Inflammatory macrophage (primary cell): ENCODE measurements around the gene PAMR1.
"Not testable (repeated sequence)": the region's sequence is repeated elsewhere in the genome, so short reads cannot be mapped to it uniquely, and the experiment has no call there.

ENCODE experiments used
- DNase-seq, 2 donors: peaks; one replicate each; pipeline ENCODE4 v3.0.0-alpha.2; 2020 to 2022

The PAMR1 gene

DNA sequence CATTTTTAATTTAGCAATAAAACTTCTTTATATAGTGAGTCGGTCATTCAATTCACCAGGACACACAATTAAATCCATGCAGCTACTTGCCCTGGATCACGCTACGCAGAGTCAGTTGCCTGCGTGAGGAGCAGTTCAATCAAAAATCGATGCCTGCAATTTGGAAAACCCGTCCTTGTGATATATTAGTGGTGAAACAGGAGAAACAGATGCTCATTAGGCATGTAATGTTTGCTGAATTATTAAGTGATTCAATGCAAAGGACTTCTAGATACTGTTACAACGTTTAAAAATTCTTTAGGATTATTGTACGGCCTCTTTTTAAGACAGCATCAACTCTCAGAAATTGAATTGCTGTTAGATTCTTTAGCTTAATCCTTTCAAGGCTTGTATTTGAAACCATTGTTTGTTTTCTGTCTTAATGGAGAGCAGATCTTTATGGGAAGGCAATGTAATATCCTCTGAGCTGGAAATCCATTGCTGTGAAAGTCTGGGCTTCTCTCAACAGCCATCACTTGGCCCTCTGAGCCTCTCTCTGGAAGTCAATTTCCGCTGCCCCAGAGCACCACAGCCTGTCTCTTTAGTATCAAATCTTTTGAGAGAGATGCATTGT, 20.1 kb upstream of the PAMR1 start:
- DNase-seq, result no peak

DNA sequence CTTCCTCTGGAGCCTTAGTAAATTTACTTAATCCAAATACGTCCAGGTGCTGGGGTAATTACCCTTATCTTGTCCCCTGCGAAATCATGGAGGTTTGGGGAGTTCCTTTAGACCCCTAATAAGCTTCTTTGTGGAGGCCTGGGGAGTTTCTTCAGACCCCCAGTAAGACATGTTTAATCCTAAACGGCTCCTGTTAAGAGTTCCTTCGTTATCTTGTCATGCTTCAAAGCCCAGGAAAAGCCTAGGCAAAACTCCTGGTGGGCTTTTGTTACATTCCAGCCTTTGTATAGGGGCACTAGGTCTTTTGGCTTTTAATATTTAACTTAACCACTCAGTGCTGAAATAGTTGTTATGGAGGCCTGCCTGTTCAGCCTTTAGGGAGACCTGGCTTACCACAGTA, 18.1 kb upstream of the PAMR1 start:
- no peak for DNase-seq

DNA sequence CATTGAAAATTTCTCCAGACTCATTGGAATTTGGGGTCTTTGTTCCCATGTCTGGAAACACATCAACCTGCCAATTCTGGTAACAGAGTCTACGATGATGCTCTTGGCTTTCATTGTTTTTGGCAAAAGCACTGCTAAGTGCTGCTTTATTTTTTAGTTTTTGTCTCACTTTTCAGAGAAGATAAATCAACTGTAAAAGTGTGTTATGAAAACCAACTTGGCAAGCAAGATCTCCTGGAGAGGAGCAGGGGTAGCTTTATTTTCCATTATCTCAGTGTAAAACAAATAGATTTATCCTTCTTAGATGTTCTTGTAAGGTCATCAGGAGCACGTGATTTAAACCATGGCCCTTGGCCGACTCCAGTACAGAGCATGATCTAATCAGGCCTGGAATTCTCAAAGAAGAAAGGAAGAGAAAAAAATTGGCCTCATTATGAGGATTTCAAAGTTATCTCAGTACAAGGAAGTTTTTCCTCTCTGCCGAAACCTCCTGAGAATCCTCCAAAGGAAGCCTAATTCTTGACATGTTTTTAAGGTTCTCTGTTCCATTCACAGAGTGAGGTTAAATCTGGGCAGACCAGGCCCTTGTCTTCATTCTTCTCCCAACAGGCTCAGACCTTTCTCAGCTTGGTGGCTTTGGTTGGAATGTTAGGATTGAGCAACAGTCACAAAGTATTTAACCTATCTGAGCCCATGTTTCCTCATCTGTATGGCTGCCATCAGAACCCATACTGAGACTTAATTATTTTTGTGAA, 16.4 kb upstream of the PAMR1 start:
- no peak for DNase-seq

DNA sequence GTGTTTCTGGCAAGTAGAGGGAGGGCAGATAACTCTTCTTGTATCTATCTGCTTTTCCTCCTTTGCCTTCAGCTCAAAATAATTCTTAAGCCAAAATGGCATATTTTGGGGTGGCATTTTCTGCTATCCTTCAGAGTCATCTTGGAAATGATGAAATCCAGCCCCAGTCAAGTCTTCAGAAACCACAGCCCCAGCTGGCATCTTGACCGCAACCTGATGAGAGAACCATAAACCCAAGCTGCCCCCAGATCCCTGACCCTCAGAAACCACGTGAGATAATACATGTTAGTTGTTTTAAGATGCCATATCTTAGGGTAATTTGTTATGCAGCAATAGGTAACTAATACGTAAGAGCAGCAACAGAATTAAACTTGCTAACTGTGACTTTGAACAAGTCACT, 15.1 kb upstream of the PAMR1 start:
- DNase-seq, result no peak

DNA sequence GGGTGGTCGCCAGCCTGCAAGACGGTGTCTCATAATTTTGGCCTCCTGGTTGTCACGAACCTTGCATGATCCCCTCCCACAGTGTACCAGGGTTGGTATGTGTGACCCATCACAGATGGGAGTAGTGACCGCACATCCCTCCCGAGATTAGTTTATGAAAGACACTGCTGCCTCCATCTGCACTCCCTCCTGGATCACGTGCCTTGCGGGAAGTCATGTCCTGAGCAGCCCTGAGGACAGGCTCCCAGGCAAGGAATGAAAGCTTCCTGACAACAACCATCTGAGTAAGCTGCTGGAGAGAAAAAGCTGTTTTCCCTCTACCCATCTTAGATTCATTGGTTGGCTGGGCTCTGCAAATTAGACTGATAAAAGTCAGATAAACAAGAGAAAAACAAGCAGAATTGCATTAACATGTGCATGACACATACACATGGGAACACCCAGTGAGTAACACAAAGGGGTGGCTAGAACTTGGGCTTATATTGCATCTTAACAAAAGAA, 14.4 kb upstream of the PAMR1 start:
- no peak for DNase-seq

DNA sequence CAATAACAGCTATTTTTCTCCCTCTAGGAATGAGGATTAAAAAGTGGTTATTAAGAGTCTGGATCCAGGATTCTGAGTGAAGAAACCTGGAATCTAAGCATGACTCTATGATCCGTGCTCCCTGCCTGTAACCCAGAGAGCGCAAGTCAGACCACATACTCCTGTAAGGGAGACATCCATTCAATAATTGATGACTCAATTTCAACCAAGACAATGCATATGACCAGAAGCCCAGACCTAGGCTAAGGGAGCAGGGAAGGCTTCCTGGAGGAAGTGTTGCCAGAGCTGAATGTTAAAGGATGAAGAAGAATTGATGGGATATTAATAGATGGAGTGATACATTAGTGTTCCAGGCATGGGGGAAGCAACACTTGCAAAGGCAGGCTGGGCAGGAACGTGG, 13.8 kb upstream of the PAMR1 start:
- no peak for DNase-seq

DNA sequence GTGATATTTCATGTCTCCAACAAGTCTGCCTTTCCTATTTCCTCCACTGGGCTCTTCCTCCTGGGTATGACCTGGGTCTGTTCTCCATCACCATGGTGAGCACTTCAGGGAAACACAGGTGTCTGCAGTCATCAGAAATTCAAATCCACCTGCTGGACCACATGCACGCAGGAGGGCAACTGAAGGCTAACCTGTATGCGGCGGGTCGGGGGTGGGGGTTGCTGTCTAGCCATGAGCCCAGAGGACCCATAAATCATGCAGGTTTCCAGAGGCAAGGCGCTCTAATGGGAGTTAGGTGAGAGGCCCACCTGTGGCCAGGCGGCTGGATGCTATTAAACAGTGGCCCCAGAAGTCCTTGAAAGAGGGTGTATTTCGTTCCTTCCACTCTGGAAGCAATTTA, 11.1 kb upstream of the PAMR1 start:
- DNase-seq, result no peak

DNA sequence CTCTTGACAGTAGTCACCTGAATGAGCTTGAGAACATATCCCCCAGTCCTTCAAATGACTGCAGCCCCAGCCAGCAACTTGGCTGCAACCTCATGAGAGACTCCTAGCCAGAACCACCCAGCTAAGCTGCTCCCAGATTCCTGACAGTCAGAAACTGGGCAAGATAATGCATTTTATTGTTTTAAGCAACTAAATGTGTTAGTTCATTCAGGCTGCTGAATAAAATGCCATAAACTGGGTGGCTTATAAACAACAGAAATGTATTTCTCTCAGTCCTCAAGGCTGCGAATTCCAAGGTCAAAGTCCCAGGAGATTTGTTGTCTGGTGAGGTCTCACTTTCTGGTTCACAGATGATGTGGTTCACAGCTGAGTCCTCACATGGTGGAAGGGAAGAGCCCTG, 5.8 kb upstream of the PAMR1 start:
- DNase-seq, result no peak

DNA sequence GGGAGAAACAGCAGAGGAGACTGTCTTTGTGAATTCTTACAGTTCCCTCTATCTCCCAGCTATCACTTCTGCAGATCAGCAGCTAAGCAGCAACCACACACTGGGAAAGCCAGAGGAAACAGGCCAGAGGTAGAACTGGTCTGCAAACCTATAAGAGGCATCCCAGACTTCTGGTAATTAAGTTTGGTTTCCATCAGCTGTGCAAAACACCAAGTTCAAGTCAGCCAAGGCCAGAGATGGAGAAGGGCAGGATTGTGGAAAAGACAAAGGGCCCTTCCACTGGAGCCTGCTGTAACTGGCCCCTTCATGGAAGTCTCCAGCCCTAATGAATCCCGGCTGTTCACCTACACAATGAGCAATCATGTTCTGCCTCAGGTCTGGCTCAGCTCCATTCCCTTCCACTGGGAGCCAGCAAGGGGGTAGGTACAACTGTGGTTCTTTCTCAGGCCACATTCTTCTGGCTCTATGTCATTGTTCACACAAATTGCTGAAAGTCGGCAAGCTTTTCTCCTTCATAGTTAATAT, 4.6 kb upstream of the PAMR1 start:
- no peak for DNase-seq

DNA sequence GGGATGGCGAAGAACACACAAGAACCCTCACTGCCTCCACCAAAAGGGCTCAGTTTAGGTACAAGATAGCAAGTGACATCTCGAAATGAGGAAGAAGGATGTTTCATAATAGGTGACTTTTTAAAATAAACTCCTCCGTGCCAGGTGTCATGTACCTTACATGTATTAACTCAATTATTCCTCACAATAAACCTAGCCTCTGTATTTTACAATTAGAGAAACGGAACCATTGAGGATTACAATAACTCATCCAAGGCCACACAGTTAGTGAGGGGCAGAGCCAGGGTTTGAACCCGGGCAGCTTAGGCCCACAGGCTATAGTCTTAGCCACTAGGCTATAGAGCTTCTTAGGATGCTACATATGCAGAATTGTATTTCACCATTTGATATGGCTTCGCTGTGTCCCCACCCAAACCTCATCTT, 965 bp upstream of the PAMR1 start:
- DNase-seq, result no peak

DNA sequence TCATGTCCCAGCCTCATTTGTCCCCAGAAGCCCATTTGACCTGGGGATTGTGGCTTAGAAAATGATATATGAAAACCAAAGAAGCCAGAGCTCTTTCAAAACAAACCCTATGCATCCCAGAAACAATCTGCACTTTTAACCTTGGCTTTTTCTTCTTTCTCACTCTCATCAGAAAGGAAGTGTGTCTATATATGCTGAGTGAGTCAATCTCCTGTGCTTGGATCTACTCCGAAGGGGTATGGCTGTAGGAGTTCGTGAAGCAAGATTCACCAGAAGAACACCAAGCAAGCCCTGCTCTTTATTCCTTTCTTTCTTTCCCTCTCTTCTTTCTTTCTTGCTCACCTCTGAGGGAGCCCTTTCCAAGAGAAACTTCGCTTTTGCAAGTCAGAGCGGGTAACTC, 636 bp downstream of the PAMR1 start:
- no peak for DNase-seq

DNA sequence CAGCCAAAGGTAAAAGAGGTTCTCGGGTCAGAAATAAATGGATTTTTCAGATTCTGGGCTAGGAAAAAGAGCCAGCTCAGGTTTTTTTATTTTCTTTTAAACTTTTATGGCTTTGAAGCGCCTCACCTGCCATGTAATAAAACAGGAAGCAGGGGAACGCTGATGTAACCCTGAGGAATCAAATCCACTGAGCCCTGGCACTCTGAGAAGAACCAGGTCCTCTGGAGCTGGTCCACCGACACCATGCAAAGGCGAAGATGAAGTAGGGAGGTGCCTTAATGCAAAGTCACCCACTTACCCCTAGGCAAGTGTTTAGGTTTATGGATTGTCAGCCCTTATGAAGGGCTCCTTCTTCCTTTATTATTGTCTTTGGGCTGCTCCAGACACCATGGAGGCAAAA, 1.6 kb downstream of the PAMR1 start:
- DNase-seq, result no peak

DNA sequence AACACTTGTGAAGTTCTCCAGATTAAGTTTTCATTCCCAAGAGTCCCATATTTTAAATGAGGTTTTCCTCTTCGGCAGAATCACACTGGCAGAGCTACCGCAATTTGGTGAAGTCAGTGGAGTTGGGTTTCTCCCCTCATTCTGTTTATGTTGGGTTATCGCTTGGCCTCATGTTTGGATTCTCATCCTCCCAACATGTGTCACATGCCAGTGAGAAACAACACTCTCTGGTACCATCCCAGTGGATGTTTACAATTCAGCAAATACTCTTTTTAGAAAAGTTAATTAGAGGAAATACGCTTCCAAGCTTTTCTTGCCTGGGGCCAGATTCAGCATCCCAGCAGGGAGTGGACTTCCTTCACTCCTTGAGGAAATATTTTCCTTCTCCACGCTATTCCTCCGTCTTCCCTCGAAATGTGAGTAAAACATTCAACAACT, 2.1 kb downstream of the PAMR1 start:
- no peak for DNase-seq

DNA sequence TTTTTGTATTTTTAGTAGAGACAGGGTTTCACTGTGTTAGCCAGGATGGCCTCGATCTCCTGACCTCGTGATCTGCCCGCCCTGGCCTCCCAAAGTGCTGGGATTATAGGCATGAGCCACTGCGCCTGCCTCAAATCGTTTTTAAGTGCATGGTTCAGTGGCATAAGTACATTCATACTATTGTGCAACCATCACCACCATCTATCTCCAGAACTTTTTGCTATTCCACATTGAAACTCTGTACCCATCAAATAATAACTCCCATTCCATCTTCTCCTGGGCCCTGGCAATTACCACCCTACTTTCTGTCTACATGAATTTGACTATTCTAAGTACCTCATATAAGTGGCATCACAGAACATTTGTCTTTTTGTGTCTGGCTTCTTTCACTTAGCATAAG, 3.3 kb downstream of the PAMR1 start:
- not testable (repeated sequence) for DNase-seq

DNA sequence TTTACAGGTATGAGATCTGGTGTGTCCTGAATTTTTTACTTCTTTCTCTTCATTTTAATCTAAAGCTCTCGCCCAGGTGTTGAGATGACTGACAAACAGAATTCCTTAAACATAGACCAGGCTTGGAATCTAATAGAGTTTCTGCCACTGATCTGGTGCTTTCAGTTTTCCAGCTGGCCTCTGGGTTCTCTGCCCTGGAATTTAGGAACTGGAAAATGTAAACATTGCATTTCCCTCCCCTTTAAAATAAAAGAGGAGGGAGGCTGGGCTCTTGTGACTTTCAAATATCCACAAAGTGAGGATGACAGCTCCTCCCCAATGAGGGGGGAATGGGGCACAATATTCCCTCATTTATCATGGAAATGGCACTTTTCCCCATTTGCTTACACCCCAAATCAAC, 5.0 kb downstream of the PAMR1 start:
- no peak for DNase-seq

DNA sequence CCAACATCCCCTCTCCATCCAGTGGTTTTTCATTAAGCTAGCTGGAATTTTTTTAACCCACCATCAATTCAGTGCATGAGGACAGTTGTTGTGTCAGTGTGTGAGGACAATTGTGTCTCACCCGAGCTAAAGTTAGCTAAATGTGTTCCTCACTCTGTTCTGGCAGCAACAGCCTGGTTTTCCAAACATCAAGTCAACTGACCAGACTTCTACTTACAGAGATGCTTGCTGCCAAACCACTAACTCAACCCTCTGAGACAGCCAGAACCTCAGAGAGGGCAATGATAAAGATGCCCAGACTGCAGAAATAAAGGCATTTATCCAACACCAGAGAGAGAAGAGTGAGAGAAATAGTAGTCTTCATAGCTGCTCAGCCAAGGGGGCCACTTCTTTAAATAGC, 6.7 kb downstream of the PAMR1 start:
- no peak for DNase-seq

DNA sequence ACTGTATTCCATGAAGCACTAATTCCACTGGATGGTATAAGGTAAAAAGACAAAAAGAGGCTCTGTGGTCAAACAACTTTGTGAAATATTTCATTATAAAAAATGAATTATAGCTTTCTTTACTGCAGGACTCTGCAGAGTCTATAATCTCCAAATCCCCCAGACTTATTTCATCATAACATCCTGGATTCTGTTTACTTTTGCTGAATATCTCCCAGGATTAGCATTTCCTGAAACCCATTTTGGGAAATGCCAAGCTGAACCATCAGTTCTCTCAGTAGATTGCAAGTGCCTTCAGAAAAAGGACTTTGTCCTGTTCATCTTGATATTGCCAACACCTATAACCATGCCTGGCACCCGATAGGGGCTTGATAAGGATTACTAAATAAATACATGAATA, 7.9 kb downstream of the PAMR1 start:
- DNase-seq, result no peak

DNA sequence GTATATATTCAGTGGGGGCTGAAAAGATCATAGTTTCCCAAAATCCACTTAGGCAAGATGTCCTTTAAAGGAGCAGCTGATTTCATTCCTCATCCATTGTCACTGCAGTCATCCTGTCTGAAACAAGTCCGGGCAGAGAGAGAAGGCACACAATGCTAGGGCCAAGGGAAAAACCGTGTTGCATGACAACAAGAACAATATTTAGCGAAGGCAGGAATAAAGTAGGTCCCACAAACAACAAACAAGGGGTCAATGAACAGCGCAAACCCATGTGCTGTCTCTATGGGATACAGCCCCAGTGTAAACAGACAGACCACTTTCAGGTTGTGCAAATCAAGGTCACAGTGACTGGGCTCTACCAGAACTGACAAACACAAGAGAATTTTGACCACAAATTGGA, 9.0 kb downstream of the PAMR1 start:
- DNase-seq, result no peak

DNA sequence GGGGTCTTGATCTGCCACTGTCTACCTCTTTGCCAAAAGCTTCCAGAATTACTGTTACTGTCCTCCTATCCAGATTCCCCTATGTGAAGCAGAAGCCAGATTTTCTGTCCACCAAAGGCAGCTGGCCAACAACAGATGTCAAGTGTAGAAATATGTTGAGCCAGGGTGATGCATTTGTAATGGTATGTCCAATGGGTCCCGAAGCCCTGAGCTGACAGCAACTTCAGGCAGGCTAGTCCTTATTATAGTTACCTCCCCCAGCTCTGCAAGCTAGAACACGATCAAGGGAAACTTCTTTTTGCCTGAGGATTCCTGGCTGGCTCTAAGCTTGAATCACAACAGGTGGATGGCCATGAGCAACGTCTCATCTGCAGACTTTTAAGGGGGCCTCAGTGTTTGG, 10.2 kb downstream of the PAMR1 start:
- no peak for DNase-seq

DNA sequence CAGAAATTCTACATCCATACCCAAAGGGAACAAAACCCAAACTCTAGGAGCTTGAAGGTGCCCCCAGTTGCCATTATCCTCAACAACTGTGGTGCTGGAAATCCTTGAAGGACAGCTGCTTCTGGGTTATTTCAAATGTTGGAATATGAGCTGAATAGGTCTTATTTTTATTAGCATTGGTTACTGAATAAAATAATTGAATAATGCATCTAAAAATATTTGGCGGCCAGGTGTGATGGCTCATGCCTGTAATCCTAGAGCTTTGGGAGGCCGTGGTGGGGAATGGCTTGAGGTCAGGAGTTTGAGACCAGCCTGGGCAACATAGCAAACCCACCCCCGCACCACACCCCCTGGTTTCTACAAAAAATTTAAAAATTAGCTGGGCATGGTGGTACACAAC, 10.9 kb downstream of the PAMR1 start:
- no peak for DNase-seq

DNA sequence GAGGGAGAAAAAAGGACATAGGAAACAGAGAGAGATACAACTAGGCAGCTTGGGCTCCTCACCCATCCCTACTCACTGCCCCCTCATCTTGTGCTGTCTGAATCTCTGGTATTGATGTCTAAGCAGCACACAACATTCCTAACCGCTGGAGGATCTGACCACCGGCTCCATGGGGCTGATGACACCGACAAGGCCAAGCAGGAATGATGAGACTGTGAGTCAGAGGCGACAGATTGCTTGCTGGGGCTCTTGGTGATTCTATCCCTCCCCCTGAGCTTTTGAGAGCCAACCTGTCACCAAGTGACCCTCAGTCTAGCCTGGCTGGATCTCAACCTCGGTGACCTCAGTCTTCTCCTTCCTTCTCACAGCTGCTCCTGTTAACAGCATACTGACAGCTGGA, 13.8 kb downstream of the PAMR1 start:
- no peak for DNase-seq

DNA sequence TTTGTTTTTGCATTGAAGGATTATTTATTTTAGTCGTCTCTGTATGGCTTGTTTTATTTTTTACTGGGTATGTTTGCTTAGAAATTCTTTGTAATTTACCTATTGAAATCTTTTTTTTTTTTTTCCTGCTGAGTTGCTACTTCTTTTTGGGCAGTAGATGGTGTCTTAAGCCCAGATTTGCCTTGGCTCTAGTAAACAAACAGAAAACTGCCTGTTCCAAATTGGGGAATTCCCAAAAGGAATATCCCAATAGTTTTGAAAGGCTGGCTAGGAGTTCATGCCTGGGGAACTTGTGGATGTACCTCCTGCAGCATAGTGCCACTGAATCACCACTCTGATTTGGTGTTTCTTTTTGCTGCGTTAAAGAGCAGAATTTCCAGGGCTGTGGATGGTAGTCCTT, 17.7 kb downstream of the PAMR1 start:
- DNase-seq, result no peak

DNA sequence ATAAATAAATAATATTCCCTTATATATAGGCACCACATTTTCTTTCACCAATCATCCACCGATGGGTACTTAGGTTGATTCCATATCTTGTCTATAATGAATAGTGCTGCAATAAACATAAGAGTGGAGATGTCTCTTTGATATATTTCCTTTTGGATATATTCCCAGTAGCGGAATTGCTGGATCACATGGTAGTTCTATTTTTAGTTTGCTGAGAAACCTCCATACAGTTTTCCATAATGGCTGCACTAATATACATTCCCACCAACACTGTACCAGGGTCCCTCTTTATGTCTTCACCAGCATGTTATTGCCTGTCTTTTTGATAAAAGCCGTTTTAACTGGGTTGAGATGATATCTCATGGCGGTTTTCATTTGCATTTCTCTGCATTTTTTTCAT, 23.6 kb downstream of the PAMR1 start:
- DNase-seq, result no peak

DNA sequence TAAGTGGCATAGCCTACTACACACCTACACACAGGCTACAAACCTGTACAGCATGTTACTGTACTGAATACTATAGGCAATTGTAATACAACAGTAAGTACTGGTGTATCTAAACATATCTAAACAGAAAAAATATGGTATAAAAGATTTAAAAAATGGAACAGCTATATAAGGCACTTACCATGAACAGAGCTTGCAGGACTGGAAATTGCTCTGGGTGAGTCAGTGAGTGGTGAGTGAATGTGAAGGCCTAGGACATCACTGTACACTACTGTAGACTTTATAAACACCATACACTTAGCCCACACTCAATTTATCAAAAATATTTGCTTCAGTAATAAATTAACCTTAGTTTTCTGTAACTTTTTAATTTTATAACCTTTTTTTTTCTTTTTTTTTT, 24.7 kb downstream of the PAMR1 start:
- DNase-seq, result no peak
